Glutamatergic neuron (in vitro differentiated cells): ENCODE data around the gene STXBP5. TPM values are rescaled to one million over a fixed set of nuclear protein-coding genes. Genes with fewer than 3 reads are reported as not detected.

Experiments used
- DNase-seq: peaks from one replicate; pipeline ENCODE4 v3.0.0; 2022
- H3K27ac Mint-ChIP-seq: one replicate; pipeline ENCODE4 v1.8.0; 2020; ENCODE audit warnings: mild to moderate bottlenecking, mixed read lengths, inconsistent platforms; ENCODE audit not compliant: unreplicated experiment
- H3K27me3 Mint-ChIP-seq: one replicate; pipeline ENCODE4 v1.8.0; 2020; ENCODE audit warnings: mild to moderate bottlenecking, moderate library complexity, mixed read lengths, inconsistent platforms; ENCODE audit not compliant: unreplicated experiment
- H3K36me3 Mint-ChIP-seq: one replicate; pipeline ENCODE4 v1.8.0; 2020; ENCODE audit warnings: mild to moderate bottlenecking, mixed read lengths, inconsistent platforms; ENCODE audit not compliant: unreplicated experiment
- H3K4me1 Mint-ChIP-seq: one replicate; pipeline ENCODE4 v1.8.0; 2020; ENCODE audit warnings: mild to moderate bottlenecking, low read depth, mixed read lengths, inconsistent platforms; ENCODE audit not compliant: unreplicated experiment
- H3K4me3 Mint-ChIP-seq: one replicate; pipeline ENCODE4 v1.8.0; 2020; ENCODE audit warnings: mild to moderate bottlenecking, mixed read lengths, inconsistent platforms; ENCODE audit not compliant: unreplicated experiment
- H3K9me3 Mint-ChIP-seq: one replicate; pipeline ENCODE4 v1.8.0; 2020; ENCODE audit warnings: mild to moderate bottlenecking, moderate library complexity, mixed read lengths, inconsistent platforms; ENCODE audit not compliant: unreplicated experiment
- total RNA-seq: library from RNA; stranded (reverse); fragmentation: NEBNext Ultra II Directional; extraction: Animal tissue kit (Norgen Biotek cat#: 25700); gene quantifications from one replicate; pipeline ENCODE4 v1.2.1, GENCODE V29; 2021; ENCODE audit not compliant: unreplicated experiment
- TF ChIP-seq, protein P1 (sequence below): fragments of 200-600 bp; sonication (generic); IDR thresholded peaks from one replicate; pipeline ENCODE4 v1.5.0; 2021; ENCODE audit not compliant: partially characterized antibody, unreplicated experiment

STXBP5 gene
- total RNA-seq, 1 donor from 2014 or later: 14.6 TPM

DNA sequence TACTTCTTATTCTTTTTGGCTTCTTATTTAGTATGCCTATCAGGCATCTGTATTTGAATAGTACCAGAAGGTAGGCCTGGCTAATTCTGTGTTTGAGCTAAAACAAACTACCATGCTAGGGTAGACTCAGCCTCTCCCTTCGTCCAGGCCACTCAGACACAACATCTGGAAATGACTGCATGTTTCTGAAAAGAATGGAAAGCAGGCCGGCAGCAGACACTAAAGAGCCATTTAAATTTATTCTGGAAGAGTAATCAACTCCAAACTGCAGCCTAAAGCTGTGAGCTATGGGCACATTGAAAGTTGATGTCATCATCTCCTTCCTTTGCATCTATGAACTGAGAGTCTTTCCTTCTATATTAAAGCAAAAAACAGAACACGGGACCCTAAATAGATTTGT lies 233.4 kb downstream of the STXBP5 start:
- H3K36me3 Mint-ChIP-seq: peaks cover 8% of the 10 kb centered on the region
- H3K27ac Mint-ChIP-seq: no peak overlapping the region
- TF ChIP-seq, protein P1, sequence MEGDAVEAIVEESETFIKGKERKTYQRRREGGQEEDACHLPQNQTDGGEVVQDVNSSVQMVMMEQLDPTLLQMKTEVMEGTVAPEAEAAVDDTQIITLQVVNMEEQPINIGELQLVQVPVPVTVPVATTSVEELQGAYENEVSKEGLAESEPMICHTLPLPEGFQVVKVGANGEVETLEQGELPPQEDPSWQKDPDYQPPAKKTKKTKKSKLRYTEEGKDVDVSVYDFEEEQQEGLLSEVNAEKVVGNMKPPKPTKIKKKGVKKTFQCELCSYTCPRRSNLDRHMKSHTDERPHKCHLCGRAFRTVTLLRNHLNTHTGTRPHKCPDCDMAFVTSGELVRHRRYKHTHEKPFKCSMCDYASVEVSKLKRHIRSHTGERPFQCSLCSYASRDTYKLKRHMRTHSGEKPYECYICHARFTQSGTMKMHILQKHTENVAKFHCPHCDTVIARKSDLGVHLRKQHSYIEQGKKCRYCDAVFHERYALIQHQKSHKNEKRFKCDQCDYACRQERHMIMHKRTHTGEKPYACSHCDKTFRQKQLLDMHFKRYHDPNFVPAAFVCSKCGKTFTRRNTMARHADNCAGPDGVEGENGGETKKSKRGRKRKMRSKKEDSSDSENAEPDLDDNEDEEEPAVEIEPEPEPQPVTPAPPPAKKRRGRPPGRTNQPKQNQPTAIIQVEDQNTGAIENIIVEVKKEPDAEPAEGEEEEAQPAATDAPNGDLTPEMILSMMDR: no peak
- H3K4me1 Mint-ChIP-seq: no peaks in the 10 kb centered on the region
- no peak for DNase-seq
- H3K4me3 Mint-ChIP-seq: no peak overlapping the region
- H3K27me3 Mint-ChIP-seq: peaks cover 3% of the 10 kb centered on the region
- no peaks in the 10 kb centered on the region for H3K9me3 Mint-ChIP-seq

DNA sequence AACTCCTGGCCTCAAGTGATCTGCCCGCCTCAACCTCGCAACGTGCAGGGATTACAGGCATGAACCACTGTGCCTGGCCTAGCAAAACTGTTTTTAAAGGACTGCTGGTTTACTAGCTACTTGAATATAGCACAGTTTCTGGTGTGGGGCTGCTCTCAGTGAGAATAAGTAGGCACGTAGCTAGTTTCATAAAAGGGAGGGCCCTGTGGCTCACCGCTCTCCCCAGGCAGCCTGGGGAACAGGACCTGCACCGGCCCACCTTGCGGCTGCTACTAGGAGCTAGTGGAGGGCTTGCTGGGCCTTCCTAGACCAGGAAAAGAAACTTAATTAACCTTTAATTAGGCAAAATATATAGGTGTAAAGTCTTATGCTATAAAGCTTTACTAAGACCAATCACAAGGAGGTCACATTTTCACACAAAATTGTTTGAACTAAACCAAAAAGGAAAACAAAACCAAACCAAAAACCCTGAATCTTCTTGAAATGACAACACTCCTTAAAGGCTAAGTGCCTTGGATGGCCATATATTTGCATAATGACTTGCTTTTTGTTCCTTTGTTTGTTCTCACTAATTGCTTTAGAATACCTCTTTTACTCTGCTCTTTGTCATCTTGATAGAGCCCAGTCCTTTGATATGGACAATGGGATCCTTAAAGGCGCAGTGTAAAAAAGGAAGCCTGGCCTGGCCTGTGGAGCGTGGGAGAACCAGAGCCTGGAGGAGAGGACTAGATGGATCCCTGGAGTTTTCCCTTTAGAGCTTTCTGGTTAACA lies 234.7 kb downstream of the STXBP5 start:
- no peak for DNase-seq
- TF ChIP-seq, protein P1: no peak
- H3K9me3 Mint-ChIP-seq: no peaks in the 10 kb centered on the region
- H3K4me3 Mint-ChIP-seq: no peak overlapping the region
- H3K36me3 Mint-ChIP-seq: peaks cover 8% of the 10 kb centered on the region
- H3K4me1 Mint-ChIP-seq: no peaks in the 10 kb centered on the region
- no peak overlapping the region for H3K27ac Mint-ChIP-seq
- peaks cover 1% of the 10 kb centered on the region for H3K27me3 Mint-ChIP-seq
